Esophagus muscularis mucosa (tissue), 4 donors: ENCODE measurements around the gene C14orf180. TPM values are rescaled to one million over a fixed set of nuclear protein-coding genes. Genes with fewer than 3 reads are reported as not detected.

Experiments
- DNase-seq: peaks from one replicate; pipeline ENCODE4 v3.0.0-alpha.2; 2017; ENCODE audit errors: extremely low spot score
- H3K27ac ChIP-seq, 4 donors: fragments of 200-600 bp; sonication (generic); replicated peaks in 1 of 4; 1 replicate in 3 of 4; 2 replicates in 1 of 4; pipeline ENCODE4 v1.5.1; 2016 to 2019; ENCODE audit warnings: mild to moderate bottlenecking in 1 of 4
- H3K27me3 ChIP-seq, 4 donors: fragments of 200-600 bp; sonication (generic); one replicate each; pipeline versions ENCODE4 v1.5.1 to v1.6.0; 2016 to 2019
- H3K36me3 ChIP-seq, 4 donors: fragments of 200-600 bp; sonication (generic); one replicate each; pipeline ENCODE4 v1.5.1; 2016 to 2019
- H3K4me1 ChIP-seq, 4 donors: fragments of 200-600 bp; sonication (generic); one replicate each; pipeline ENCODE4 v1.5.1; 2016 to 2019
- H3K4me3 ChIP-seq, 4 donors: fragments of 200-600 bp; sonication (generic); 1 replicate in 2 of 4; 2 replicates in 2 of 4; pipeline ENCODE4 v1.5.1; 2016 to 2019; ENCODE audit warnings: mild to moderate bottlenecking in 4 of 4, moderate library complexity in 1 of 4
- H3K9me3 ChIP-seq, 4 donors: fragments of 200-600 bp; sonication (generic); 1 replicate in 3 of 4; 2 replicates in 1 of 4; pipeline ENCODE4 v1.5.1; 2016 to 2019
- CTCF ChIP-seq, 3 experiments: fragments of 200-600 bp in 2 of 3; fragments of 450-650 bp in 1 of 3; sonication (generic) in 2 of 3; IDR thresholded peaks; one replicate each; pipeline ENCODE4 v1.5.1; 2017 to 2019; ENCODE audit warnings: antibody characterized with exemption in 3 of 3, mild to moderate bottlenecking in 2 of 3, moderate library complexity in 1 of 3
- EP300 ChIP-seq: sonication (generic); formaldehyde crosslinking; IDR thresholded peaks from one replicate; pipeline ENCODE4 v1.6.1; 2017; ENCODE audit warnings: antibody characterized with exemption
- POLR2A ChIP-seq: fragments of 450-650 bp; IDR thresholded peaks from one replicate; pipeline ENCODE4 v1.6.1; 2017; ENCODE audit warnings: antibody characterized with exemption, moderate library complexity, mild to moderate bottlenecking, low read depth
- POLR2AphosphoS5 ChIP-seq, 2 donors: sonication (generic); formaldehyde crosslinking; IDR thresholded peaks; one replicate each; pipeline ENCODE4 v1.6.1; 2017; ENCODE audit warnings: antibody characterized with exemption in 2 of 2
- WGBS: methylation state at CpG from one replicate; pipeline ENCODE4 v1.1.5; 2018; 5-methylcytosine and 5-hydroxymethylcytosine counted together
- intact Hi-C: fragments of 100-400 bp; cut with DNase I; formaldehyde crosslinking; loops from one replicate; pipeline ENCODE4 v1.15.1; 2023
- total RNA-seq, 4 donors: library from RNA; depleted of rRNA; stranded (reverse); fragments of >200 nt; gene quantifications; one replicate each; pipeline versions ENCODE4 v1.1.0 to v1.2.1, GENCODE V29; 2016

Gene C14orf180
- total RNA-seq, 4 donors from 2014 or later: 0.42 TPM; not detected in 3

- 62% methylated on average over 4 of the region's 4 CpGs for WGBS
These were observed 34.7 kb downstream of the C14orf180 start for GRCh38 chr14:104614126-104614812.

GRCh38 chr14:104624939-104625338 is 45.4 kb downstream of the C14orf180 start:
- no peak for TF ChIP-seq POLR2AphosphoS5 (IDR thresholded peaks at IDR 0.05)
- no peak for TF ChIP-seq POLR2A
- no peak for TF ChIP-seq CTCF (IDR thresholded peaks at IDR 0.05)
- no peak for TF ChIP-seq EP300
- peaks cover 0 to 37% (median 0%) of the 10 kb centered on the region in 4 donors for H3K27me3 ChIP-seq
- DNase-seq: no peak
- H3K36me3 ChIP-seq: no peaks in the 10 kb centered on the region
- no peaks in the 10 kb centered on the region for H3K4me1 ChIP-seq
- 58% methylated on average over 5 of the region's 5 CpGs for WGBS
- intact Hi-C loops: no loop called here
- no peak overlapping the region for H3K27ac ChIP-seq
- H3K9me3 ChIP-seq: peaks cover 0 to 14% (median 9%) of the 10 kb centered on the region in 4 donors
- no peak overlapping the region for H3K4me3 ChIP-seq

More at GRCh38 chr14:104614126-104614812, 34.7 kb downstream of the C14orf180 start:
- Histone ChIP-seq H3K4me3 (no peak overlapping the region), H3K4me1 (no peaks in the 10 kb centered on the region), H3K36me3 (no peaks in the 10 kb centered on the region), H3K27me3 (peaks cover 0 to 59% (median 0%) of the 10 kb centered on the region in 4 donors), H3K9me3 (no peaks in the 10 kb centered on the region), H3K27ac (no peak overlapping the region)
- TF ChIP-seq POLR2A: no peak
- TF ChIP-seq CTCF (IDR thresholded peaks at IDR 0.05): no peak
- no peak for TF ChIP-seq POLR2AphosphoS5 (IDR thresholded peaks at IDR 0.05)
- no peak for TF ChIP-seq EP300
- intact Hi-C loops: no loop called here
- DNase-seq: no peak

- Histone ChIP-seq H3K27me3 (peaks cover 0 to 42% (median 0%) of the 10 kb centered on the region in 4 donors), H3K27ac (no peak overlapping the region), H3K9me3 (peaks cover 0 to 12% (median 9%) of the 10 kb centered on the region in 4 donors), H3K4me1 (no peaks in the 10 kb centered on the region), H3K36me3 (no peaks in the 10 kb centered on the region), H3K4me3 (no peak overlapping the region)
- intact Hi-C loops: no loop called here
- WGBS: 87% methylated on average over 8 of the region's 9 CpGs
- TF ChIP-seq EP300 (no peak), POLR2AphosphoS5 (IDR thresholded peaks at IDR 0.05) (no peak), POLR2A (no peak), CTCF (IDR thresholded peaks at IDR 0.05) (no peak)
- DNase-seq: no peak
These were observed 53.2 kb downstream of the C14orf180 start for GRCh38 chr14:104632781-104633180.

- no peak for DNase-seq
- no peak overlapping the region for H3K27ac ChIP-seq
- intact Hi-C loops: no loop called here
- peaks cover 0 to 11% (median 7%) of the 10 kb centered on the region in 4 donors for H3K9me3 ChIP-seq
- no peaks in the 10 kb centered on the region for H3K4me1 ChIP-seq
- no peak for TF ChIP-seq POLR2AphosphoS5 (IDR thresholded peaks at IDR 0.05)
- TF ChIP-seq CTCF (IDR thresholded peaks at IDR 0.05): no peak
- TF ChIP-seq EP300: no peak
- no peak for TF ChIP-seq POLR2A
- H3K27me3 ChIP-seq: peaks cover 0 to 43% (median 0%) of the 10 kb centered on the region in 4 donors
- no peaks in the 10 kb centered on the region for H3K36me3 ChIP-seq
- WGBS: 75% methylated on average over 15 of the region's 24 CpGs
- H3K4me3 ChIP-seq: no peak overlapping the region
These were observed 53.9 kb downstream of the C14orf180 start for GRCh38 chr14:104633276-104634137.
